ENCODE data around the gene NRL.

GRCh38 chr14:24143511-24143910, 28.8 kb upstream of the NRL start:
- TF ChIP-seq CTCF (IDR thresholded peaks at IDR 0.05 in 2 of 3, conservative IDR thresholded peaks at IDR 0.05 in 1 of 3; ENCODE audit: insufficient read depth in 2 of 3, low read depth in 1 of 3, low read length in 3 of 3) (no peak), AFF4 (CRISPR knock-in tag; IDR thresholded peaks at IDR 0.05) (no peak), MAX (CRISPR knock-in tag; IDR thresholded peaks at IDR 0.05) (no peak), NFE2L1 (tag; IDR thresholded peaks at IDR 0.05; ENCODE audit: borderline replicate concordance, low read depth) (no peak)
